Measurements from ENCODE around the gene KCNT2.
"Not testable (repeated sequence)": the region's sequence is repeated elsewhere in the genome, so short reads cannot be mapped to it uniquely, and the experiment has no call there.

KCNT2 gene

GRCh38 chr1:196543833-196544232 is 64.4 kb downstream of the KCNT2 start:
- H3K4me3 ChIP-seq (ENCODE audit: low read depth, low read length): no peak overlapping the region
- no peak for TF ChIP-seq CTCF (IDR thresholded peaks at IDR 0.05; ENCODE audit: low read depth, low read length)

DNA sequence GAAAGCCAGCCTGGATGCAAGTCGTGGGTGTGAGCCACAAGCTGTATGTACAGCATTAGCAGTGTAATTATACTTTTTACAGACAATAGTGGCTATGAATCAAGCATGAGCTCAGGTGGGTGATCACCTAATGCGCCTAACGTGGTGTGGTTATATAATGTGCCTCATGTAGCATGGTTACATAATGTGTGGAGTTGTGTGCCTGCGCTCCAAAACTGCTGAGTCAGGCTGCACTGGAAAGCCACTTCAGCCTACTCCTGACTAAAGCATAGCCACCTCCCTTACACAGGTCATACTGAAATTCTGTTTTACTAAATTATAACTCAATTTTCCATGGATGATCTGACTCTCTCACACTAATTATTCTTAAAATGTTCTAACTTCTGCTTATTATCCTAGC is 69.8 kb downstream of the KCNT2 start:
- no peak overlapping the region for H3K4me3 ChIP-seq (ENCODE audit: low read depth, low read length)
- no peak for TF ChIP-seq CTCF (IDR thresholded peaks at IDR 0.05; ENCODE audit: low read depth, low read length)

GRCh38 chr1:196535727-196536126 is 72.5 kb downstream of the KCNT2 start:
- TF ChIP-seq CTCF (IDR thresholded peaks at IDR 0.05; ENCODE audit: low read depth, low read length): no peak
- H3K4me3 ChIP-seq (ENCODE audit: low read depth, low read length): no peak overlapping the region

- no peak for TF ChIP-seq CTCF (IDR thresholded peaks at IDR 0.05; ENCODE audit: low read depth, low read length)
- no peak overlapping the region for H3K4me3 ChIP-seq (ENCODE audit: low read depth, low read length)
Observed at GRCh38 chr1:196531737-196532524, 76.3 kb downstream of the KCNT2 start.

DNA sequence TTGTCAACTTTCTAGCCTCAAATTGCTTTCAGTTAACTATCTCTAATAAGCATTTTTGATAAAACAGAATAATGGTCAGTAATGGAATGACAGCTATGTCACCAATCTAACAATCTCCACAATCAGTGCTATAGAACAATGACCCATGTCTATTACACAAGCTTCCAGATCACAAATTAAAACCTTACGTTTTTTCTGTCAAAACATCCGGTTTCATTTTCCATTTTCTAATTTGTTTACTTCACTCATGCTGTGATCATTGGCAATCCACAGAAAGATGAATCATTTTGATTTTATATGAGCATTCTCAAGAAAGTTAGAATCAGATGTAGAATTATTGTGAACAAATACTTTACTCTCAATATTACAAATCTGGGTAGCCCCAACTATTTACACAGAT is 80.3 kb downstream of the KCNT2 start:
- no peak overlapping the region for H3K4me3 ChIP-seq (ENCODE audit: low read depth, low read length)
- no peak for TF ChIP-seq CTCF (IDR thresholded peaks at IDR 0.05; ENCODE audit: low read depth, low read length)

- not testable (repeated sequence) for H3K4me3 ChIP-seq (ENCODE audit: low read depth, low read length)
Observed at GRCh38 chr1:196522574-196523345, 85.5 kb downstream of the KCNT2 start.

DNA sequence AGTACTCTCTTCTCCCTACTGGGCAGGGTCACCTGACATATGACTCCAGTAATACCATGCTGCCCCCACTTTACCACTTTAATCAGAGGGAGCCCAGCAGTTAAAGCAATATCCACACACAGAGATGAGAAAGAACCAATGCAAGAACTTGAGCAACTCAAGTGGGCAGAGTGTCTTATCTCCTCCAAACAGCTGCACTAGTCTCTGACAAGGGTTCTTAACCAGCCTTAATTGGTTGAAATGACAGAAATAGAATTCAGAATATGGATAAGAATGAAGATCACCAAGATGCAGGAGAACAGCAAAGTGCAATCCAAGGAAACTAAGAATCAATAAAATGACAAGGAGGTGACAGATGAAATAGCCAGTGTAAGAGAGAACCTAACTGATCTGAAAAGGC is 91.0 kb downstream of the KCNT2 start:
- H3K4me3 ChIP-seq (ENCODE audit: low read depth, low read length): no peak overlapping the region
- TF ChIP-seq CTCF (IDR thresholded peaks at IDR 0.05; ENCODE audit: low read depth, low read length): no peak
